Coronary artery (tissue), 2 donors: ENCODE data around the gene SSR1.

ENCODE experiments used
- DNase-seq: peaks from one replicate; pipeline ENCODE4 v3.0.0-alpha.2; 2017; ENCODE audit warnings: low spot score
- H3K27ac ChIP-seq, 2 donors: fragments of 200-600 bp; sonication (generic); one replicate each; pipeline ENCODE4 v1.5.1; 2016 to 2019
- H3K4me3 ChIP-seq: fragments of 200-600 bp; sonication (generic); 2 replicates; pipeline ENCODE4 v1.5.1; 2016; ENCODE audit warnings: mild to moderate bottlenecking, moderate library complexity
- CTCF ChIP-seq: fragments of 200-600 bp; sonication (generic); IDR thresholded peaks from one replicate; pipeline ENCODE4 v1.5.1; 2019; ENCODE audit warnings: antibody characterized with exemption

Gene SSR1

GRCh38 chr6:7246401-7247178, 66.4 kb downstream of the SSR1 start:
- no peak for TF ChIP-seq CTCF
- H3K27ac ChIP-seq: no peak overlapping the region
- H3K4me3 ChIP-seq: no peak overlapping the region
- DNase-seq: no peak

- no peak overlapping the region for H3K4me3 ChIP-seq
- no peak overlapping the region for H3K27ac ChIP-seq
- no peak for DNase-seq
- no peak for TF ChIP-seq CTCF
Observed at GRCh38 chr6:7245668-7246393, 67.2 kb downstream of the SSR1 start.

- Histone ChIP-seq H3K4me3 (no peak overlapping the region), H3K27ac (peak overlapping the region in 1 of 2 donors; percentile 43)
- TF ChIP-seq CTCF: peak; percentile 83
- DNase-seq: no peak
Observed at GRCh38 chr6:7243179-7243981, 69.6 kb downstream of the SSR1 start.

DNA sequence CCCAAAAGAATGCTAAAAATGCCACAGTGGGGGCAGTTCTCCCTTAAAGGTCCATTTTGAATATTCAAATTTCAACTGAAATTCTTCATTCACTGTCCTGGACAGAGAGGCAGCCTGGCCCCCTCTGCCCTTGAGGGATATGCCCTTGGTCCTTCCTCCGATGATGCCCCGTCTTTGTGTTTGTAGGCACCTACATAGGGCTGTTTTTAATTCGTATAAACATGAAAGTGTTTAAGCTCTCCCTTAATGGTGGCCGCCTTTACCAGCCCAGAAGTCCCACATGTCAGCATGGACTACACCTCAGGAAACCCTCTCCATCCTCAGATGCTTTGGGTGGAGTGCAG, 70.2 kb downstream of the SSR1 start:
- H3K27ac ChIP-seq: peak overlapping the region in 1 of 2 donors; percentile 43
- no peak overlapping the region for H3K4me3 ChIP-seq

DNA sequence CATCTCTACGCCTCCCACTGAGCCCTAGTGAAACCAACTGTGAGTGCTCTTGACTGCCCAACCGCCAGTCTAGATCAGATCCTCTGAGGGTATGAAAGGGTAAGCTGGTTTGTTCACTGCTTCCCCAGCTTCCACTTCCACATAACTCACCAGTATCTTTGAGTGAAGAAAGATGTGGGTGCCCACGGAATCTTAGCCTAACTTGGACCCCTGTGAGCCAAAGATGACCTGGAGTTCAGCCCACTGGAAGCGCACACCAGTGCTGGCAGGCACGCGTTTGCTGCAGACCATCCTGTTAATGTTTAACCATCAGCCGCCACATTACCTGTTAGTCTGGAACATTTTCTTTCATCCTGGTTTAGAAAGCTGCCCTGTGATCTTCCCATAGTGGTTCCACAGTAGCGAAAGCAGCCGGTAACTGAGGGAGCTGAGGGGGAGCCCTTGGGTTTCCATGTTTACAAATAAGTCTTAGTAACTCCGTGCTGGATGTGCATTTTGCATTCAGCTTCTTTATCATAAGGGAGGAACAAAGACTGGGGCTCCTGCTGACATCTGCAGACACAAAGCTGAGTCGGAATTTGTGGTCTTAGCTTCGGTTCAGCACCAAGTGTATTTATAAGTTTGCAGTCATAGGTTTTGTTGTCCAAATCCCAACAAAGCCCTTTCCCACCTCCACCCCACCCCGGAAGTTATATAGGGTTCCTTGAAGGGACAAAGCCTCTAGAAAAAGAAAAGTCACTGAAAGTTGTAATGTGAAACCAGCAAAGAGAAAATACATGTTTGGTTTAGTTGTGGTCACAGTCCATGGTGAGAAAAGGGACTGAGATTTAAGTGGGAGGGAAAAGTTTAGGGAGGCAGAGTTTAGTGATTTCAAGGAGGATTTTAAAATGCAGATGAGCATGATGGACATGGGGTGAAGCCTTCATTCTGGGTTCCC, 71.0 kb downstream of the SSR1 start:
- Histone ChIP-seq H3K4me3 (no peak overlapping the region), H3K27ac (no peak overlapping the region)
- no peak for TF ChIP-seq CTCF
- DNase-seq: no peak

More for the DNA sequence above, 70.2 kb downstream of the SSR1 start:
- TF ChIP-seq CTCF: no peak
- no peak for DNase-seq

DNA sequence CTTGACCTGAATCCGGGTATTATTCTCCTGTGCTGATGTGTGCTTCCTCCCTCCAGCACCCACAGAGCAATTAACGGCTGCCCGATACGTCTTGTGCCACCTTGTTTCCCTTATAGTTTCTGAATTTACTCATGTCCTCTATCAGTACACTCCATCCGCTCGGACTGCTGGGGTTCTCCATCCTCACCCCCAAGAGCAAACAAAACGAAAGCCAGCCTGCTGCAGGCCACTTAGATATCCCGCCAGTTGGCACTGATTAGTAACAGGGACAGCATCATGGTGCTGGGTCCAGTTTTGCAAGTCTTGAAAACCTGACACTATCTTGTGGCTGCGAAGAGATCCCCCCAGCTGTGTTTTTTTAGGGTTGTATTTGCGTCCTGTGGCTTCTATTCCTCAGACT, 71.8 kb downstream of the SSR1 start:
- DNase-seq: no peak
- Histone ChIP-seq H3K4me3 (no peak overlapping the region), H3K27ac (no peak overlapping the region)
- no peak for TF ChIP-seq CTCF
